Measurements from ENCODE around the gene RPSA. TPM values are rescaled to one million over a fixed set of nuclear protein-coding genes. Genes with fewer than 3 reads are reported as not detected.

The RPSA gene
- total and polyA plus RNA-seq, 2 of the 4 experiments (the other 2 are of a cell fraction): 1,415 to 2,710 TPM

DNA sequence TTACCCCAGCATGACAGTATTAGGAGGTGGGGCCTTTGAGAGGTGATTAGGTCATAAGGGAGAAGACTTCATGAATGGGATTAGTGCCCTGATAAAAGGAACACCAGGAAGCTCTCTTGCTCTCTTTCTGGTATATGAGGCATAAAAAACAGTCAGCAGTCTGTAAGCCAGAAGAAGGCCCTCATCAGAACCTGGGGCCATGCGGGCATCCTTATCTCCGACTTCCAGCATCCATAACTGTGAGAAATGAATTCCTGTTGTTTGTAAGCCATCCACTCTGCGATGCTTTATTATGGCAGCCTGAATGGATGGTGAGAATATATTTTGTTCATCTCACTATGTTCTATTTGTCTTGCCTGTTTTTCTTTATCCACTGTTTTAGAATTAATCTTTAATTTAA is 43.3 kb downstream of the RPSA start:
- Histone ChIP-seq H3K36me3 (ENCODE audit: control insufficient read depth, insufficient read depth, low read length) (no peaks in the 10 kb centered on the region), H3K9me3 (ENCODE audit: control insufficient read depth, insufficient read depth, low read length) (no peaks in the 10 kb centered on the region), H4K20me1 (ENCODE audit: insufficient read depth, low read length) (no peaks in the 10 kb centered on the region), H3K4me1 (ENCODE audit: control insufficient read depth, insufficient read depth, low read length) (no peaks in the 10 kb centered on the region), H3K27me3 (ENCODE audit: control insufficient read depth, insufficient read depth, low read length) (peaks cover 4% of the 10 kb centered on the region; the same call in 1 of the 2 replicates), H4K8ac (ENCODE audit: low read depth in 2 of 2, low read length in 2 of 2) (no peak overlapping the region), H2BK120ac (ENCODE audit: low read depth, low read length) (no peak overlapping the region), H2BK20ac (ENCODE audit: low read depth, low read length) (no peak overlapping the region), H3K9ac (ENCODE audit: low read depth, low read length) (no peak overlapping the region), H2BK15ac (ENCODE audit: low read depth, low read length) (no peak overlapping the region), H3K18ac (ENCODE audit: low read depth, low read length) (no peak overlapping the region), H3K56ac (ENCODE audit: extremely low read depth, insufficient read depth, low read length) (no peak overlapping the region), H3K27ac (ENCODE audit: insufficient read depth, low read length) (no peak overlapping the region), H3K4me2 (ENCODE audit: low read depth, low read length) (no peak overlapping the region), H2AFZ (replicated peaks; ENCODE audit: low read length, poor library complexity) (no peak overlapping the region), H2BK5ac (ENCODE audit: low read depth, low read length, poor library complexity, severe bottlenecking) (no peak overlapping the region), H2AK9ac (replicated peaks; ENCODE audit: low read depth, low read length, poor library complexity) (no peak overlapping the region), H3K4me3 (ENCODE audit: insufficient read depth, low read depth, low read length) (no peak overlapping the region), H3K14ac (replicated peaks; ENCODE audit: low read depth, low read length) (no peak overlapping the region), H4K91ac (ENCODE audit: insufficient read depth, low read depth, low read length) (no peak overlapping the region), H4K5ac (ENCODE audit: low read depth, low read length) (no peak overlapping the region), H3K9me1 (ENCODE audit: insufficient read depth, low read length) (no peaks in the 10 kb centered on the region), H2AK5ac (ENCODE audit: low read depth, low read length) (no peak overlapping the region), H3K4ac (ENCODE audit: low read depth, low read length) (no peak overlapping the region), H3K79me1 (ENCODE audit: low read depth in 1 of 2, low read length in 2 of 2) (no peaks in the 10 kb centered on the region), H3K23ac (ENCODE audit: low read depth, low read length) (no peak overlapping the region)
- ChIA-PET POLR2A (ENCODE audit: unreplicated experiment) (no interaction called here), CTCF (no interaction called here)
- ATAC-seq (ENCODE audit: low read depth): no peak
- TF ChIP-seq BHLHE40 (IDR thresholded peaks at IDR 0.05; ENCODE audit: low read depth, low read length) (no peak), FOS (IDR thresholded peaks at IDR 0.05; ENCODE audit: low read depth, low read length) (no peak), CHD1 (IDR thresholded peaks at IDR 0.05; ENCODE audit: low read depth, low read length) (no peak), RCOR1 (IDR thresholded peaks at IDR 0.05; ENCODE audit: insufficient replicate concordance, low read length) (no peak), CEBPB (IDR thresholded peaks at IDR 0.05; ENCODE audit: low read depth, low read length) (no peak), RAD21 (IDR thresholded peaks at IDR 0.05; ENCODE audit: low read length) (no peak), MAFK (IDR thresholded peaks at IDR 0.05; ENCODE audit: low read depth, low read length) (no peak), POLR2A (IDR thresholded peaks at IDR 0.05; ENCODE audit: low read depth, low read length) (no peak), MAZ (IDR thresholded peaks at IDR 0.05; ENCODE audit: borderline replicate concordance, low read depth, low read length) (no peak), NFE2L2 (IDR thresholded peaks at IDR 0.05; ENCODE audit: low read depth, low read length) (no peak), SMC3 (IDR thresholded peaks at IDR 0.05; ENCODE audit: low read depth, low read length) (no peak), RFX5 (IDR thresholded peaks at IDR 0.05; ENCODE audit: low read depth, low read length) (no peak), USF2 (IDR thresholded peaks at IDR 0.05; ENCODE audit: low read depth, low read length) (no peak)
- TF ChIP-seq, protein P1, sequence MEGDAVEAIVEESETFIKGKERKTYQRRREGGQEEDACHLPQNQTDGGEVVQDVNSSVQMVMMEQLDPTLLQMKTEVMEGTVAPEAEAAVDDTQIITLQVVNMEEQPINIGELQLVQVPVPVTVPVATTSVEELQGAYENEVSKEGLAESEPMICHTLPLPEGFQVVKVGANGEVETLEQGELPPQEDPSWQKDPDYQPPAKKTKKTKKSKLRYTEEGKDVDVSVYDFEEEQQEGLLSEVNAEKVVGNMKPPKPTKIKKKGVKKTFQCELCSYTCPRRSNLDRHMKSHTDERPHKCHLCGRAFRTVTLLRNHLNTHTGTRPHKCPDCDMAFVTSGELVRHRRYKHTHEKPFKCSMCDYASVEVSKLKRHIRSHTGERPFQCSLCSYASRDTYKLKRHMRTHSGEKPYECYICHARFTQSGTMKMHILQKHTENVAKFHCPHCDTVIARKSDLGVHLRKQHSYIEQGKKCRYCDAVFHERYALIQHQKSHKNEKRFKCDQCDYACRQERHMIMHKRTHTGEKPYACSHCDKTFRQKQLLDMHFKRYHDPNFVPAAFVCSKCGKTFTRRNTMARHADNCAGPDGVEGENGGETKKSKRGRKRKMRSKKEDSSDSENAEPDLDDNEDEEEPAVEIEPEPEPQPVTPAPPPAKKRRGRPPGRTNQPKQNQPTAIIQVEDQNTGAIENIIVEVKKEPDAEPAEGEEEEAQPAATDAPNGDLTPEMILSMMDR (conservative IDR thresholded peaks at IDR 0.05; ENCODE audit: low read depth, low read length): no peak
- intact Hi-C loops (cut with micrococcal nuclease) (loop anchor here (5.0 kb wide), 1 partner anchor 868 kb away; no protein-coding TSS in a partner anchor), dilution Hi-C loops (cut with HindIII; ENCODE audit: low sequenced_read_pairs, unreplicated experiment) (no loop called here), in situ Hi-C loops (cut with MboI; ENCODE audit: low sequenced_read_pairs) (loop anchor here (5.0 kb wide), 1 partner anchor 53 kb away; no protein-coding TSS in a partner anchor)
- no TSS peak for BruUV-seq (replicated peaks)
- no CpG with 5 or more reads among the region's 3 CpGs for WGBS, 2 experiments (ENCODE audit: extremely low coverage in 2 of 2, insufficient read length in 1 of 2)
- DNase-seq: no peak
